ENCODE data around the gene EXT2.

Gene EXT2

DNA sequence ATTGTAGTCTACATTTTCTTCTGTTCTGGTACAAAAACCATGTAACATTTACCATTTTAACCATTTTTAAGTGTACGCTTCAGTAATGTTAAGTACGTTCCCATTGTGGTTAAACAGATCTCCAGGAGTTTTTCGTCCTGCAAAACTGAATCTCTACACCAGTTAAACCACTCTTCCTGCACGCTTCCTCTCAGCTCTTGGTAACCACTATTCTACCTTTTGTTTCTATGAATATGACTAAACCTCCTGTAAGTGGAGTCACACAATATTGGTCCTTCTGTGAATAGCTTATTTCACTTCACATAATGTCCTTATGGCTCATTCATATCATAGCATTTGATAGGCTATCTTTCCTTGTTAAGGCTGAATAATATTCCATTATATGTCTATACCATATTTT, 7.1 kb upstream of the EXT2 start:
- DNase-seq: no peak

GRCh38 chr11:44088871-44089270, 6.6 kb upstream of the EXT2 start:
- no peak for DNase-seq

- no peak for DNase-seq
These were observed 4.9 kb upstream of the EXT2 start for GRCh38 chr11:44090539-44090938.

DNA sequence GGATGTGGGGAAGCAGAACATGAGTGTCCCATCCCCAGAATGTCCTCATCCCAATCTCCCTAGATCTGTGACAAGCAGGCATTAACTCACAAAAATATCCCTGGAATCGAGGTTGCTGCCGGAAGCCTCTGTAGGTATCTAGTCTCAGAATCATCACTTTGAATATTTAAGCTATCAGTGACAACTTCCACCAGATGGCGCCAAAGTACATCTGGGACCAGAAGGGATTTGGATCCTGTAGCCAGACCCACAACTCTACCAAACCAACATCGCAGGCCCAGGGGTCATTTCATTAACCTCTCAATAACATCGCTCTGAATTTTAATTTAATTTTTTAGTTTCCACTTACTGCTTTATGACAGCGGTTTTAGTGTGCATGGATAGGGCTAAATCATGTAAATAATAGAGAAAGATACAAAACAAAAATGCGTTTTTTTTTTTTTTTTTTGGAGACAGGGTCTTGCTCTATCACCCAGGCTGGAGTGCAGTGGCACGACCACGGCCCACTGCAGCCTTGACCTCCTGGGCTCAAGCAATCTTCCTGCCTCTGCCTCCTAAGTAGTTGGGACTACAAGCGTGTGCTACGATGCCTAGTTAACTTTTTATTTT, 1.1 kb upstream of the EXT2 start:
- peak; percentile 80 to 88 for DNase-seq

- peak in 1 of 2 experiments; percentile 15 for DNase-seq
These were observed 1.1 kb downstream of the EXT2 start for GRCh38 chr11:44096360-44097185.

GRCh38 chr11:44097821-44098220, 2.3 kb downstream of the EXT2 start:
- DNase-seq: no peak

- DNase-seq: no peak
These were observed 5.6 kb downstream of the EXT2 start for GRCh38 chr11:44101098-44101497.

DNA sequence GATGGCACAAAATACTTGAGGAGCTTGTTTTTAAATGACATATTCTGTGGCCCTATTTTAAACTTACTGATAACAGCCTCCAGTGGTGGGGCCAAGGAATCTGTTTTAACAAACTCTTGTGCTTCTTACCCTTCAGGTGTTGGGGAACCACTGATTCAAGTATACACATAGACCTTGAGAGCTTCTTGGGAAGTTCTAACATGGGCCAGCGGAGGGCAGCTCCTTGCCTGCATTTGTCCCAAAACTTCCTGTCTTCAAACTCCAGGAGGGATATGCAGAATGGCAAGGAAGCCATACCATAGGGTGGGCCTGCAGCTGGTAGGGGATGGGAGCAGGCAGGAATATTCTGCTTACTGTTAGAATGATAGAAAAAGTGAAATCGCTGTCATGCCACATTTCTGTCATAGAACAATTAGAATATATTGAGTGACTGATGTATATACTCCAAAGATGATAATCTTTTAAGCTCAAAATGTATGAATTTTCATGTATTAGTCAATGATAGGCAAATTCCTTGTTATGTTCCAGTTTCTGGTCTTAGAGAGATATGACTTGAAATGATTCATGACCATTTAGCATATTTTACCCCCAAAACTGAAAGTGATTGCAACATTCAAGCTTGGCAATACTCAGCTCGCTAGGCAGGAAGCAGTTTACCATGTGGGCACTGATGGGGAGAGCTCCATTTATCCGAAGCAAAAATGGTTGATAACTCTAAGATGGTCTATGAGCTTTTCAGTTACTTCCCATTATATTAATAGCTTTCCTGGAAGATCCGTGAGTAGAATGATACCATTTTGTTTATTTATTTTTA, 9.2 kb downstream of the EXT2 start:
- DNase-seq: no peak

DNA sequence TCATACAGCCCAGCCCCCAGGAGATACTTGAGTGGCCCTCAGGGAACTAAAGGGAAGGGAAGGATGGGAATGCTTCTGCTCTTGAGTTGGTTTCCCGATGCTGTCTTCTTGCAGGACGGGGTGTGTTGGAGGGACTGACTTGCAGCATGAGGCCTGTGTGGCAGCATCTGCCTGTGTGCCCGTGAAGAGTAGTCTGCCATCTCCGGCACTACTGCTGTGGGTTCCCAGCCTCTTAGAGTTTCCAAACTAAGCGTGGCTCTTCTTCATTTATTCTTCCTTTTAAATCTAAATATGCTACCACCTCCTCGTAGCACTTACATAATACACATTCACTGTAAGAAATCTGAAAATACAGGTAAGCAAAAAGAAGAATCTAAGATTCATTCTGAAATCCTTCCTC, 12.8 kb downstream of the EXT2 start:
- no peak for DNase-seq

GRCh38 chr11:44110231-44110679, 14.8 kb downstream of the EXT2 start:
- DNase-seq: peak; percentile 58 to 68

GRCh38 chr11:44112091-44112821, 16.8 kb downstream of the EXT2 start:
- DNase-seq: peak; percentile 4 to 12

DNA sequence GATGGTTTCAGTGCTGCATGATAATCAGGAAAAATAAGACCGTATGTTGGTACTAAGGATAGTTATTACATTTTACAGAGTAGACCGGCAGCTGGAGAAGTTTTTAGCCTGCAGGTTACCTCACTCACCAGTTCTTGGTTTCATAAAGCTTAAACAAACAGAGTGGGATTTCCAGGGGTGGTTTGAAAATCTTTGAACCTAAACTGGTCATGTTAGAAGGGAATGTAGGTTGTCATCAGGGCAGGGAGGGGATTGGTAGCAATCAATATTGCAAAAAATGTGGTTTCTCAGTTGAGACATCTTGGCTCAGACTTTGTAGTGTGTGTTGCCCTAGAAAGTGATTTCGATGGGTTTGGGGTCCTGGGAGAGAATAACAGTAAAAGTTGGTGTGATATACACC, 17.5 kb downstream of the EXT2 start:
- no peak for DNase-seq

GRCh38 chr11:44113572-44113971, 18.1 kb downstream of the EXT2 start:
- no peak for DNase-seq

DNA sequence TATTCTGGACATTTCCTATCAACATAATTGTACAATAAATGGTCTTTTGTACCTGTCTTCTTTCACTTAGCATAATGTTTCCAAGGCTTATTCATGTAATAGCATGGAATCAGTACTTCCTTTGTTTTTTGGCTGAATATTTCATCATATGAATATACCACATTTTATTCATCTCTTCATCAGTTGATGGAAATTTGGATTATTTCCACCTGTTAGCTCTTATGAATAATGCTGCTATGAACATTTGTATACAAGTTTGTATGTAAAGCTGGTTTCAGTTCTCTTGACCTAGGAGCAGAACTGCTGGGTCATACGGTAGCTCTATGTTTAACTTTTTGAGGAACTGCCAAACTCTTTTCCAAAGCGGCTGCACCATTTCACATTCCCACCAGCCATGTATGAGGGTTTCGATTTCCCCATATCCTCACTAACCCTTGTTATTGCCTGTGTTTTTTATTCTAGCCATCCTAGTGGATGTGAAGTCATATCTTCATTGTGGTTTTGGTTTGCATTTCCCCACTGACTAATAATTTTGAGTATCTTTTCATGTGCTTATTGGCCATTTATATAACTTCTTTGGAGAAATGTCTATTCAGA, 20.9 kb downstream of the EXT2 start:
- DNase-seq: no peak

DNA sequence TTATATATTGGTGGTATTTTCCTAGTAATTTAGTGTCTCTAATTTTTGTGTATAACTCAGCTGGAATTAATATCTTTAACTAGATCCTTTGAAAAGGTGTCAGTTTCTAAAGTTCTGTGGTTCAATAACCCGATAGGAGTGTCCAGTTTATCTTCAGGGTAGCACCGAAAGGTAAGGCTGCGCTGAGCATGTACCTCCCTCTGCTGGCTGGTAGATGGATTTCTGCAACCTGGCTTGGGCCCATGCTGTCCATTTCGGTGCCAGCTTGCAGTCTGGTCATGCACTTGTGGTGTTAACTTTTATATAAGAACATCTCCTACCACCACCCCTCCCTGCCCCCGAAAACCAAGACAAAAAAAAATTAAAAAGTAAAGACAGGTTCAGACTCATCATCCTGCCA, 24.7 kb downstream of the EXT2 start:
- DNase-seq: no peak

- DNase-seq: no peak
These were observed 30.1 kb downstream of the EXT2 start for GRCh38 chr11:44125598-44125997.

GRCh38 chr11:44126304-44126703, 30.8 kb downstream of the EXT2 start:
- DNase-seq: no peak

DNA sequence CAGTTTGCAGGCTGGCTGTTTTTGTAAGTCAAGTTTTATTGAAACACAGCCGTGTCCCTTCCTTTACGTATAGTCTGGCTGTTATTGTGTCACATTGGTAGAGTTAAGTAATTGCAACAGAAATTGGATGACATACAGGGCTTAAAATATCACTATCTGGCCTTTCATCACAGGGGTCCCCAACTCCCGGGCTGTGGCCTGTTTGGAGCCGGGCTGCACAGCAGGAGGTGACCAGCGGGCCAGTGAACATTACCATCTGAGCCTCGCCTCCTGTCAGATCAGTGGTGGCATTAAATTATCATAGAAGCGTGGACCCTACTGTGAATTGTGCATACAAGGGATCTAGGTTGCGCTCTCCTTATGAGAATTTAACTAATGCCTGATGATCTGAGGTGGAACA, 31.7 kb downstream of the EXT2 start:
- no peak for DNase-seq

DNA sequence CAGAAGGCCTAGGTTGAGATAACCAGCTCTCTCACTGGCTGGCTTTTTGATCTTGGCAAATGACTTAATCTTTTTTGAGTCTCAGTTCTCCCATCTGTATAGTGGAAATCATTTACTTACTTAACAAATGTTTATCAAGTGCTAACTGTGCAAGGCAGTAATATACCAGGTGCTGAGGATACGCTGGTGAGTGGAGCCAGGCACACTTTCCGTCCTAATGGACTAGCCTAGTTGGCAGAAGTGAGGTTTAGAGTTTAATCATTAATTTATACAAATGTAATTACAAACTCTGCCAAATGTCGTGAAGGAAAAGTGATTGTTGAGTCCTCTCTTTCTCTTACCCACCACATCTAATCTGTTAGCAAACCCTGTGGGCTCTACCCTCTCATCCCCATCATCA, 33.3 kb downstream of the EXT2 start:
- no peak for DNase-seq

DNA sequence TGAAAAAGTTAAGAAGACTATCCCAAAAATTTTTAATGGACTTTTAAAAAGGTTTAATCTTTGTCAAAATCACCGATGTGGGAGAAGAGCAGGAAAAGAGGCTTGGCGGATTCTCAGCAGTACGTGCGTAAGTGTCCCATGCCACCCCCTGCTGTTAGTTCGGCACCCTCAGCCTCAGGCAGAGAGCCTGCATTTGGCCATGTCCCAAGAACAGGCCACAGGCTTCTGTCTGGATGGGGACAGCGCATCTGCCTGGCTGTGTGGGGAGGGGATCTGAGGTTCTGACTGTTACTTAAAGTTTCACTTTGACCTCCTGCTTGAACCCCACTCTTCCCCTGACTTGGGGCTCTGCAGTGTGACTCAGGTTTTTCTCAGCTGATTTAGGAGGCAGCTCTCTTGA, 35.3 kb downstream of the EXT2 start:
- no peak for DNase-seq

DNA sequence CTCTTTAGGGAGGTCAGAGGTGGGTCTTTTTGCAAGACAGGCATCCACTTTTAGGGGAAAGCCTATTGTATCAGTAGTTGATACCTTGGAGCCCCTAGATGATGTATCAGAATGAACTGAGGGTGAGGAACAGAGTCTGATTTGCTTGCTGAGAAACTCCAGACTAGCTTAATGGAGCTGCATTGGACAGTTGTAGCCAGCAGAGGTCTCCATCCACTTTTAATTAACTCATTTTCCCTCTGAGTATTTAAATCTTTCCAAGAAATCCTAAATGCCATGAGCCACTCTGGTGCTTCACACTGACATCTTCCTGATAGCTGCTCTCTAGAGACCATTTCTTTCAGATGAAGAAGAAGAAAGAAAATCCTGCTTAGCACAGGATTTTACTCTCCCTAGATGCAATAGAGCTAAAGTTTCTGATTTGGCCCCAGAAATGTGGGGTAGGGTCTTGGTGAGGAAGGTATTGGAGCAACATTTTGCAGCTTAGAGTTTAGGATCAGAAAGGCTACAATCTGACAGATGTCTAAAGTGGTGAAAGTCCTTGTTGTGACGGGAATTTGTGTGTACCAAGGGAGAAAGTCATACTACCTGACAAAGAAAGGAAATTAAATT, 38.0 kb downstream of the EXT2 start:
- no peak for DNase-seq

GRCh38 chr11:44134625-44135024, 39.1 kb downstream of the EXT2 start:
- DNase-seq: no peak

Measured in activated CD4-positive, alpha-beta T cell treated with anti-CD3 and anti-CD28 coated beads, Interleukin-2, amount 50 U/mL, for 48 hours (primary cell).